PFSK-1 (cell line): ENCODE measurements around the gene ANKRD40CL.

Source experiments
- FOXP2 ChIP-seq: optimal IDR thresholded peaks from 2 replicates; pipeline ENCODE3; 2011; ENCODE audit warnings: borderline replicate concordance, control low read depth, inconsistent platforms; ENCODE audit not compliant: insufficient read depth; ENCODE audit errors: extremely low read length, extremely low read depth
- POLR2AphosphoS5 ChIP-seq: IDR thresholded peaks from 2 replicates; pipeline ENCODE4 v1.6.1; 2012; ENCODE audit warnings: low read depth, mild to moderate bottlenecking, control low read depth, low read length, moderate library complexity
- TAF1 ChIP-seq: IDR thresholded peaks from 2 replicates; pipeline ENCODE4 v1.6.1; 2012; ENCODE audit warnings: low read length, control low read depth, borderline replicate concordance; ENCODE audit not compliant: insufficient read depth
- TF ChIP-seq, protein P1 (sequence below), 2 experiments: IDR thresholded peaks; 2 replicates each; pipeline versions ENCODE4 v1.6.1 to v1.8.0; 2011 to 2012; ENCODE audit warnings: low read depth in 2 of 2, low read length in 2 of 2, control low read depth in 1 of 2, inconsistent platforms in 1 of 2, mild to moderate bottlenecking in 1 of 2, moderate library complexity in 1 of 2; ENCODE audit not compliant: insufficient read depth in 1 of 2

- TF ChIP-seq TAF1 (no peak), FOXP2 (no peak), POLR2AphosphoS5 (no peak)
- TF ChIP-seq, protein P1, sequence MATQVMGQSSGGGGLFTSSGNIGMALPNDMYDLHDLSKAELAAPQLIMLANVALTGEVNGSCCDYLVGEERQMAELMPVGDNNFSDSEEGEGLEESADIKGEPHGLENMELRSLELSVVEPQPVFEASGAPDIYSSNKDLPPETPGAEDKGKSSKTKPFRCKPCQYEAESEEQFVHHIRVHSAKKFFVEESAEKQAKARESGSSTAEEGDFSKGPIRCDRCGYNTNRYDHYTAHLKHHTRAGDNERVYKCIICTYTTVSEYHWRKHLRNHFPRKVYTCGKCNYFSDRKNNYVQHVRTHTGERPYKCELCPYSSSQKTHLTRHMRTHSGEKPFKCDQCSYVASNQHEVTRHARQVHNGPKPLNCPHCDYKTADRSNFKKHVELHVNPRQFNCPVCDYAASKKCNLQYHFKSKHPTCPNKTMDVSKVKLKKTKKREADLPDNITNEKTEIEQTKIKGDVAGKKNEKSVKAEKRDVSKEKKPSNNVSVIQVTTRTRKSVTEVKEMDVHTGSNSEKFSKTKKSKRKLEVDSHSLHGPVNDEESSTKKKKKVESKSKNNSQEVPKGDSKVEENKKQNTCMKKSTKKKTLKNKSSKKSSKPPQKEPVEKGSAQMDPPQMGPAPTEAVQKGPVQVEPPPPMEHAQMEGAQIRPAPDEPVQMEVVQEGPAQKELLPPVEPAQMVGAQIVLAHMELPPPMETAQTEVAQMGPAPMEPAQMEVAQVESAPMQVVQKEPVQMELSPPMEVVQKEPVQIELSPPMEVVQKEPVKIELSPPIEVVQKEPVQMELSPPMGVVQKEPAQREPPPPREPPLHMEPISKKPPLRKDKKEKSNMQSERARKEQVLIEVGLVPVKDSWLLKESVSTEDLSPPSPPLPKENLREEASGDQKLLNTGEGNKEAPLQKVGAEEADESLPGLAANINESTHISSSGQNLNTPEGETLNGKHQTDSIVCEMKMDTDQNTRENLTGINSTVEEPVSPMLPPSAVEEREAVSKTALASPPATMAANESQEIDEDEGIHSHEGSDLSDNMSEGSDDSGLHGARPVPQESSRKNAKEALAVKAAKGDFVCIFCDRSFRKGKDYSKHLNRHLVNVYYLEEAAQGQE (IDR thresholded peaks at IDR 0.05; ENCODE audit: insufficient read depth in 1 of 2, low read depth in 2 of 2, low read length in 2 of 2): no peak
Observed at GRCh38 chr17:50787106-50787505, 19.8 kb upstream of the ANKRD40CL start.
